A549 treated with CORT108297 at 1 μM for 4 hours (cell line): ENCODE data around the gene SMPD2. TPM values are rescaled to one million over a fixed set of nuclear protein-coding genes. Genes with fewer than 3 reads are reported as not detected.

ENCODE experiments used
- total RNA-seq: library from RNA; stranded (reverse); fragments of 200-300 nt; extraction: Qiagen RNA extraction; gene quantifications from 5 replicates; pipeline ENCODE4 v1.2.3, GENCODE V29; 2022

SMPD2 gene, protein sequence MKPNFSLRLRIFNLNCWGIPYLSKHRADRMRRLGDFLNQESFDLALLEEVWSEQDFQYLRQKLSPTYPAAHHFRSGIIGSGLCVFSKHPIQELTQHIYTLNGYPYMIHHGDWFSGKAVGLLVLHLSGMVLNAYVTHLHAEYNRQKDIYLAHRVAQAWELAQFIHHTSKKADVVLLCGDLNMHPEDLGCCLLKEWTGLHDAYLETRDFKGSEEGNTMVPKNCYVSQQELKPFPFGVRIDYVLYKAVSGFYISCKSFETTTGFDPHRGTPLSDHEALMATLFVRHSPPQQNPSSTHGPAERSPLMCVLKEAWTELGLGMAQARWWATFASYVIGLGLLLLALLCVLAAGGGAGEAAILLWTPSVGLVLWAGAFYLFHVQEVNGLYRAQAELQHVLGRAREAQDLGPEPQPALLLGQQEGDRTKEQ
- total RNA-seq = 12.8 to 15.1 TPM (median 14.3 TPM) in 5 replicates

DNA sequence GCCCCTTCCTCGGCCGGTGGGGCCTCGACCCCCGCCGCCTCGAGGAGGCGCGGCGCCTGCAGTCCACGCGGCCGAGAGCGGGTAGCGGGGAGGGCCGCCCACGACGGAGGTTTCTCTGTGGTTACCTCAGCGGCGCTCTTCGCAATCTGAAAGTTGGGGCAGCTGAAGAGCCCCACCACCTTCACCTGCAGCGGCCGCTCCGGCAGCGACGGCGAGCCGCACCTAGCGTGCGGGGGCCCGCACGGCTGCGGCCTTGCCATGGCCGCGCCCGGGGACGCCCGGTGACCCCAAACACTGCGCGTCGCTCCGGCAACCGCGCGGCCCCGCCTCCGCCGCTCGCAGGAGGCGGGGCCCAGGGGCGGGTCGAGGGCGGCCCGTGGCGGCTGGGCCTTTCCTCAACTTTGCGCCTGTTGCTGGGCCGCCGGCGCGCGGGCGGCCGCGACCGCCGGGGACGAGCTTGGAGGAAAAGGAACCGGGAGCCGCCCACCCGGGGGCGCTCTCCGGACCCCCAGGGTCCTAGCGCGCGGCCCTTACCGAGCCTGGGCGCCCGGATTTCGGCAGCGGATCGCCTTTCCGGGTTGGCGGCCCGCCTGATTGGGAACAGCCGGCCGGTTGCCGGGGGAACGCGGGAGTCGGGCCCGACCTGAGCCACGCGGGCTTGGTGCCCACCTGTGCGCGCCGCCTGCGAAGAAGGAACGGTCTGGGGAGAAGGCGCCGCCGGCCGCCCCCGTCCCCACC is at the start of gene SMPD2, which contains the start of gene PPIL6:
TSS of gene SMPD2 (plus strand) at position 394 of the 738 bp plus-strand sequence. CDS start 398 bp downstream, outside the sequence.
TSS of gene PPIL6 (minus strand) at position 298 of the 738 bp plus-strand sequence. CDS start at position 260, 38 bp downstream.

DNA sequence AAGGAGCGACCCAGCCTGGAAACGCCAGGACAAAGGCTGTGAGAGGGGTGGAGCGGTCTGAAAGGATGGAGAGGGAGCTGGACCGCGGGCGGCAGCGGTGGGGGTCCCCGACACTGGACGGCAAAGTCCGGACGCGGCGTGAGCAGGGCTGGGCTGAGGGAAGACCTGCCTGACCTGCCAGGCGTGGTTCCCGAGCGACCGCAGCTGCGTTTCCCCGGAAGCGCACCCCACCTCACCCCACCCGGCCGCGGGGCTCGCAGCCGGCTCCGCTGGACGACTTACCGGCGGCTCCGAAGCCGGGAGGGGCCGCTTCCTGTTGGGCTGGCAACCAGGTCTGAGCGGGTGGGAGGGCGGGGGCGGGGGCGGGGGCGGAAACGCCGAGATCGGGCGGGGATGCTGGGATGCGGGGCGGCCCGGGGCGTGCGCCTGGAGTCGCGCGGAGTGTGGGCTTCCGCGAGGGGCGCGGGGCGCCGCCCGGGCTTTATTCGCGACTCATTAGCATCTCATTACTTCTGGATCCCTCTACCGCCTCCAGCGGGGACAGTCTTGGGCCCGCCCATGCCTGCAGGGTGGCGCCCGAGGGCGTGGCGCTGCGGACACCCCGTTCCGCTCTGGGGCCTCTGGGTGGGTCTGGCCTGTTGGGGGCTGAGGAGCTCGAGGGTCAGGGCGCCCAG is 15.1 kb downstream of the SMPD2 start, which contains the start of gene MICAL1:
TSS of gene MICAL1 (minus strand) at position 336 of the 674 bp plus-strand sequence. CDS start 1,576 bp downstream, outside the sequence.

DNA sequence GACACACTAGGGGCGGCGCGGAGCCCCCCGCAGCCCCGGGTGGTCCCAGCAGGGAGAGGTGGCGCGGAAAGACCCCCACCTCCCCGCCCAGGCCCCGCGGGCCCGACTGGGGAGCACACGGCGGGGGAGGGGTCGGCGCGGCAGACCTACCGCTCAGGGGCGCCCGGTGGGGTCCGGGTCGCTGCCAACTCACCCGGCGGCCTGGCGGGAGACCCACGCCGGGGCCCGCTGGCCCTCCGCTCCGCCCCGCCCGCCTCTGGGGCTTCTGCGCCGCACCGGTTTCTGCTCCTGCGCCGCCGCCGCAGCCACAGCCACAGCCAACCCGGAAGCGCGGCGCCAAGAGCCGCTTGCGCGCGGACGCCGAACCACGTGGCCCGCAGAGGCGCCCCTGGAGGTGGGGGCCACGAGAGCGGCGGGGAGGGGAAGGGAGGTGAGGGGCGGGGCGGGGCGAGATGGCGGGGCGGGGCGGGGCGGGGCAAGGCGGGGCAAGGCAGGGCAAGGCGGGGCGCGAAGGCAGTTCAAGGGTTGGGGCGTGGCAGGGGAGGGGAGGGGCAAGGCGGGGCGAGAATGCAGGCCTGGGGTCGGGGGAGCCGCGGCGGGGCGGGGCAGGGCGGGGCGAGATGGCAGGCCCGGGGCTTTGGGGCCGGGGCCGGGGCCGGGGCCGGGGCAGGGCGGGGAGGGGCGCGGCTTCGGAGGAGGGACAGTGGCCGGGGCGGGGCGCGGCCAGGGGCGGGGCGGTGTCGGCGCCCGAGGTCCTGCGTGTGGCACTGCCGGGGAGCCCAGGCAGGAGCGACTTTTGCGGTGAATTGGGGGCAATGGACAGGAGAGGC is 42.6 kb downstream of the SMPD2 start, which contains the start of gene ZBTB24:
TSS of gene ZBTB24 (minus strand) at position 315 of the 830 bp plus-strand sequence. CDS start 1,193 bp downstream, outside the sequence.

Other genes with a start within 250 kb of the SMPD2 start
- gene CD164, start 58.3 kb upstream of the SMPD2 start, total RNA-seq = 104 to 110 TPM (median 107 TPM) in 5 replicates
- 1.4 to 2.9 TPM (median 2.6 TPM) in 5 replicates for gene PPIL6, start 96 bp upstream of the SMPD2 start, total RNA-seq
- 11.3 to 17.9 TPM (median 14.6 TPM) in 5 replicates for gene MICAL1, start 15.0 kb downstream of the SMPD2 start, total RNA-seq
- gene ZBTB24, start 42.5 kb downstream of the SMPD2 start, total RNA-seq = 3.7 to 4.7 TPM (median 4.0 TPM) in 5 replicates